Effector CD8-positive, alpha-beta T cell (primary cell): ENCODE measurements around the gene PGAM5.
"Not testable (repeated sequence)": the region's sequence is repeated elsewhere in the genome, so short reads cannot be mapped to it uniquely, and the experiment has no call there.

ENCODE experiments used
- DNase-seq: peaks from one replicate; lab custom pipeline; 2025; lab: John Stamatoyannopoulos, UW

PGAM5 gene

DNA sequence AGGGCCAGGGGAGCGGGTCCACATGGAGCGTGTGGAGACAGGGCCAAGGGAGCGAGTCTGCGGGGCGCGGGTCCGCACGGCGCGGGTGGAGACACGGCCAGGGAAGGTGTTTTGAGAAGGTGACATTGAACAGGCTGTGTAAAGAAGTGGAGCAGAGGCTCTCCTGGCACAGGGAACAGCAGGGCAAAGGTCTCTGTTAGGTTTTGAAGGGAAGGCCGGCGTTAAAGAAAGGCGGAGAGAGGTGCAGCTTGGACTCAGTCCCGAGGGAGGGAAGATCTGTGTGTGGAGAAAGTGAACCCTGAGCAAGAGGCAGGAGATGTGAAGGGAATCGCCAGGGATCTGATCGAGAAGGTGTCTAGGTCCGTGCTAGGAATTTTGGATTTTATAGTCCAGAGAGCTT is 21.4 kb upstream of the PGAM5 start:
- DNase-seq, result no peak

DNA sequence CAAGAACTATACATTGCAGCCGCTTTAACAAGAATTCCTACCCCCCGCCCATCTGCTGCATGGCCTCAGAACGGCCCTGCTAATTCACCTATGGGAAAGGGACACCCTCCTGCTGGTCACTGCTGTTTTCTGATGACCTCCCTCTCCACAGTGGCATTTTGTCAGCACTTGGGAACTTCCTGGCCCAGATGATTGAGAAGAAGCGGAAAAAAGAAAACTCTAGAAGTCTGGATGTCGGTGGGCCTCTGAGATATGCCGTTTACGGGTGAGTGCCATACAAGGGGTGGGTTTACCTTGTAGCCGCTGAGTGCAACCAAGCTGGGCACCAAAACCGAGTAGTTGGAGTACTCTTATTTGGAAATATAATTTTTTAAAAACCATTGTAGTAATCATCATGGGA is 20.5 kb upstream of the PGAM5 start:
- no peak for DNase-seq

DNA sequence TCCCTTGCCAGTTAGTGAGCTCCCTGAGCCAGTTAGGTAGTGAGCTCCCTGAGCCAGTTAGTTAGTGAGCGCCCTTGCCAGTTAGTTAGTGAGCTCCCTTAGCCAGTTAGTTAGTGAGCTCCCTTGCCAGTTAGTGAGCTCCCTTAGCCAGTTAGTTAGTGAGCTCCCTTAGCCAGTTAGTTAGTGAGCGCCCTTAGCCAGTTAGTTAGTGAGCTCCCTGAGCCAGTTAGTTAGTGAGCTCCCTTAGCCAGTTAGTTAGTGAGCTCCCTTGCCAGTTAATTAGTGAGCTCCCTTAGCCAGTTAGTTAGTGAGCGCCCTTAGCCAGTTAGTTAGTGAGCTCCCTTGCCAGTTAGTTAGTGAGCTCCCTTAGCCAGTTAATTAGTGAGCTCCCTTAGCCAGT is 18.6 kb upstream of the PGAM5 start:
- not testable (repeated sequence) for DNase-seq

DNA sequence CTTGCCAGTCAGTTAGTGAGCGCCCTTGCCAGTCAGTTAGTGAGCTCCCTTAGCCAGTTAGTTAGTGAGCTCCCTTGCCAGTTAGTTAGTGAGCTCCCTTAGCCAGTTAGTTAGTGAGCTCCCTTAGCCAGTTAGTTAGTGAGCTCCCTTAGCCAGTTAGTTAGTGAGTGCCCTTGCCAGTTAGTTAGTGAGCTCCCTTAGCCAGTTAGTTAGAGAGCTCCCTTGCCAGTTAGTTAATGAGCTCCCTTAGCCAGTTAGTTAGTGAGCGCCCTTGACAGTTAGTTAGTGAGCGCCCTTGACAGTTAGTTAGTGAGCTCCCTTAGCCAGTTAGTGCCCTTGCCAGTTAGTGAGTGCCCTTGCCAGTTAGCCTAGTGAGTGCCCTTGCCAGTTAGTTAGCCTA is 15.8 kb upstream of the PGAM5 start:
- DNase-seq, result not testable (repeated sequence)

DNA sequence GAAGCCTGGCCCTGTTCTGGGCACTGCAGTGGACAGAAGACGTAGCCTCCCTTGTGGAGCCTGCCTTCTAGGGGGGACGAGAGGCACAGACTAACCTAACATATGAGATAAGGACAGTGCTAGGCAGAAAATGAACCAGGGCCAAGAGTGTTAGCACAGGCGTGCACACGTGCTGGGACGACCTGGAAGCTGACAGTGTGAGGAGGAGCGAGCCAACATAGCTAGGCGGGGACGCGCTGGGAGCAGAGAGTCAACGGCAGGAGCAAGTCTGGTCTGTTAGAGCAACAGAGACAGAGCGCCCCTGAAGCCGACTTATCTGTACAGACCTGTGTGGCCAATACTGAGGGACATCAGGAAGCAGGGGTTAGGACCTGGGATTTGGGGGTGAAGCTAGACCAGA is 15.2 kb upstream of the PGAM5 start:
- no peak for DNase-seq

DNA sequence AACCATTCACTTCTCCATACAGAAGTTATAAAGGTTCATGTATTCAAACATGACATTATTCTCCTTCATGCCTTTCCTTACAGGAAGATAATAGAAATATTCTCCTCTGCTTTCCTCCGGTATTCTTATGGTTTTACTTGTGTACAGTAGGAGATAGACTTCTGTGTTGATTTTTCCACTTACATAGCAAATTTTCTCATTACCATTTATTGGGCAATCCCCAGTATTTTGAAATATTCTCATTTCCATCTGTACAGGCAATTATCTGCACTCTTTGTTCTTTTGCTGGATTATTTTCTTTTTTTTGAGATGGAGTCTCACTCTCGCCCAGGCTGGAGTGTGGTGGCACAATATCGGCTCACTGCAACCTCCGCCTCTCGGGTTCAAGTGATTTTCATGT is 12.3 kb upstream of the PGAM5 start:
- no peak for DNase-seq

DNA sequence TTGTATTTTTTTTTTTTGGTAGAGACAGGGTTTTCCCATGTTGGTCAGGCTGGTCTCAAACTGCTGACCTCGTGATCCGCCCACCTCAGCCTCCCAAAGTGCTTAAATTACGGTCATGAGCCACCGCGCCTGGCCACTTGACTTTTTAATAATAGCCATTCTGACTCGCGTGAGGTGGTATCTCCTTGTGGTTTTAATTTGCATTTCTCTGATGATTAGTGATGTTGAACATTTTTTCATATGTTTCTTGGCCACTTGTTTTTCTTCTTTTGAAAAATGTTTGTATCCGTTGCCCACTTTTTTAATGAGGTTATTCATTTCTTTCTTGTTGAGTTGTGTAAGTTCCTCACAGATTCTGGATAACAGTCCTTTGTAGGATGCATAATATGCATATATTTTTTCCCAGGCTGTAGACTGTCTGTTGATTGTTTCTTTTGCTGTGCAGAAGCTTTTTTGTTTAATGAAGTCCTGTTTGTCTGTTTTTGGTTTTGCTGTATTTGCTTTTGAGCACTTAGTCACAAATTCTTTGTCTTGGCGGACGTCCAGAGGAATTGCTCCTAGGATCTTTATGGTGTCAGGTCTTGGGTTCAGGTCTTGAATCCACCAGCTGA is 10.3 kb upstream of the PGAM5 start:
- no peak for DNase-seq

DNA sequence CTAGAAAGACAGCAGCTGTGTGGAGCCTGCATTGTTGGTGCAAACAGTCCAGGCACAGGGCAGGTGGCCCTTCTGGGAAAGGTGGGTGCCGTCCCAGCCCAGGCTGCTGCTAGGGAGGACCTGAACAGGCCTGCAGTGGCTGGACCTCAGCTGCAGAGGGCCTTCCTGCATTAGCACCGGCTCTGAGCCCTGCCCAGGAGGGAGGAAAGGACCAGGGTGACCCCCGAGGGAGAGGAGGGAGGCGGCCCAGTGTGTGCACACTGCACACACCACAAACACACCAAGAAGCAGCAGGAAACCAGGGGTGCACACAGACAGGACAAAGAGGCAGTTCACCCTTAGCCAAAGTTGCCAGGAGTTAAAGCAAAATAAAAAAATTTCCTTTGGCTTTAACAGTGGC is 8.0 kb upstream of the PGAM5 start:
- no peak for DNase-seq

DNA sequence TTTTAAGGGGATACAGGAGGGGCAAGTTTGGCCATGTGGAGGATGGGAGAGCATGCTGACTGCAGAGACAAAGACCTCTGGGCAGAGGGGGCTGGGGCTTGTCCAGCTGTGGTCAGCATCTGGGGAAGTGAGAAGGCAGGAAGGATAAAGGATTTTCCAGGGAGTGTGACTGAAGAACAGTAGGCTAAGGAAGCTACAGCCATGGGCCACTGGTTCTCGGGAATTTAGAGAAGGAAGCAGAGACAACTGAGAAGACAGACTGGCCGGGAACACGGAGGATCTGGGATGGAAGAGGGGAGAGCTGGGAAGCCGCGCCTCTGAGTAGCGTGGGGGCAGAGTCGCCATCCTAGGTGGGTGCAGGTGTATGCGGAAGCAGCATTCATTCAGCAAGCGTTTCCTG is 7.0 kb upstream of the PGAM5 start:
- no peak for DNase-seq

DNA sequence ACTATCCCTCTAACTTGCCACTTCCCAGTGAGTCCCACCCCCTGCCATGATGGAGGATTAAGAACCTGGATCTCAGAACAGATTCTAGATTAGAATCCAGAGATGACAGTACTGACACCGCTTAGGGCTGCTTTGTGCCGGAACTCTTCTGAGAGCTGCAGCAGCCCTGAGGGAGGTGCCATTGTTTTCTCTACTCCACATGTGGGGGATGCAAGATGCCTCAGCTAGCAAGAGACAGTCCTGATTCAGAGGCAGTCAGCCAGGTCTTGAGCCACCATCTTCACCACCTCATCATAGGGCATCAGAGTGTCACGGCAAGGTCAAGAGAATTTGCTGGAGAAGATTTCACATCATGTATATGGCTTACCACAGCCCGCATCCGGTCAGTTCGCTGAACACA is 3.4 kb upstream of the PGAM5 start:
- DNase-seq, result no peak

DNA sequence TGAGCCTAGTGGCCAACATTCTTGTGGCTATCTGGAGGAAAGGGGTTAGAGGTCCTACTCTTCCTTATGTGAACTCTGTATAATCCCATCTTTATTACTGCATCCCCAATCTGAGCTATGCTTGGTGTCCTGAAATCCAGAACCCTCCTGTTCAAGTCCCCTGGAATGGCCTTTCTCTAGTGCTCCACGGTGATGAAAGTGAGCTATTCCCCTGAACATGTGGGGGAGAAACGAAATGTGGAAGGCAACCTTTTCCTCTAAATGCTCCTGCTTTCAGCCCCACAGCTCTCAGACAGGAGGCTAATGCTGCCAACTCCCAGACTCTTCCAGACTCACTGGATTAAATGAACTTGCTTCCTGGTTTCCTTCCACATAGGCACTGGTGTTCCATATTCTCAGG is 2.5 kb upstream of the PGAM5 start:
- DNase-seq, result no peak

DNA sequence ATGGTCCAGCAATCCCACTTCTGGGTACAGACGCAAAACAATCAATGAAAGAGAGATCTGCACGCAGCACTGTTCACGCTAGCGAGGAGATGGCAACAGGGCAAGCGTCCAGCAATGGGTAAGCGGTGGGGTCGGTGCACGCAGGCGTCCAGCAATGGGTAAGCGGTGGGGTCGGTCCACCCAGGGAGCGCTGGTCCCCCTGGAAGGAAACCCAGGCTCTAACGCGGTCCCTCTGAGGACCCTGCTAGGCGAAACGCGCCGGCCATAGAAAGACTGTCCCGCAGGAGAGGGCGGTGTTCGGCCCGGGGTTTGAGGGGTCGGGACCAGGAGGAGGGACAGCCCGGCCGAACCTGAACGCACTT is 618 bp upstream of the PGAM5 start:
- DNase-seq, result no peak

DNA sequence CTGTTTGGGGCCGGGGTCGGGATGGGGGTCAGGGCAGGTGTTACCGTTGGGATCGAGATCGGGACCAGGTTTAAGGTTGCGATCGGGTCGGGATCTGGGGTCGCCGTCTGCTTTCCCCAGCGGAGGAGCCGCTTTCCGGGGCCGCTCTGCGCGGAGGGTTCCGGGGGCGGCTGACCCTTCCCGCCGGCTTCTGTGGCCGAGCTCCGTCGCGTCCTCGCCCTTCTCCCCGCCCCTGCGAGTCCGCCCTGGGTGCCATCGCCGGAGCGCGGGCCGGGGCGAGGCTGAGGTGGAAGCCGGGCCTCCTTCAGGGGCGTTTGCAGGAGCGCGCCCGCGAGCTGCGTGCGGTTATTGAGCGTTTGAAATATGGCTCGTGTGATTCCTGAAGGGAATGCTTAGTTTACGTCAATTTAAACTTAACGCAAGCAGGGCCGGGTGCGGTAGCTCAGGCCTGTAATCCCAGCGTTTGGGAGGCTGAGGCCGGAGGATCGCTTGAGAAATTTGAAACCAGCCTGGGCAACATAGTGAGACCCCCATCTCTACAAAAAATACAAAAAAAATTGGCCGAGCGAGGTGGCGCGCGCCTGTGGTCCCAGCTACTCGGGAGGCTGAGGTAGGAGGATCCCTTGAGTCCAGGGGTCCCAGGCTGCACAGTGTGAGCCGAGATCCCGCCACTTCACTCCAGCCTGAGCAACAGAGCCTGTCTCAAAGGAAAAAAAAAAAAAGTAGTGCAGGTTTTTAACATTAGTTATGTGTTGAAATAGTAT is 620 bp downstream of the PGAM5 start:
- DNase-seq, result no peak

DNA sequence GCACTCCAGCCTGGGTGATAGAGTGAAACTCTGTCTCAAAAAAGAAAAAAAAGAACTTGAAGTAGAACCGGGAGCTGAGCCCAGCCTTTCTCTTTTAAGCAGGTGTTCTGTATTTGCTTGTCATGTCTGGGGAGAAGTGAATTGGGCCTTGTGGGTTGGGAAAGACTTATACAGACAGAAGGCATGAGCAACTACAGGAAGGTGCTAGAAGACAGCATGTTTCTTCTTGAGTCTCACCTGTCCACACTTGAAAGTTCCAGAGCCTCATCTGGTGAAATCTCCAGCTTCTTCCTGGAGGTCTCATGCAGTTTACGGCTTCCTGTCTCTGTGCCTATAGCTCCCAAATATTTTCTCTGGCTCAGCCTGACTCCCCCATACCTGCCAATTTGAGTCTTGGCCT is 2.5 kb downstream of the PGAM5 start:
- DNase-seq, result no peak

DNA sequence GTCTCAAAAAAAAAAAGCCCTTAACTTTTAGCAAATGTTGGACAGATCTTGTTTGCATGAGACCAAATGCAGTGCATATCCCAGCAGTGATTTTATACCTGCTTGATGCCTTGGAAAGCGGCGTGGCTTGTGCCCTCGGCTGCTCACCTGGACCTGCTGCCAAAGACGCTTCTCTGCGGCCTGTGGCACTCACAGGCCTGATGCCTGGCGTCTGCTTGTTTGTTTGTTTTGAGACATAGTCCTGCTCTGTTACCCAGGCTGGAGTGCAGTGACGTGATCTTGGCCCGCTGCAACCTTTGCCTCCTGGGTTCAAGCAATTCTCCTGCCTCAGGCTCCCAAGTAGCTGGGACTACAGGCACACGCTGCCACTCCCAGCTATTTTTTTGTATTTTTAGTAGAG is 5.2 kb downstream of the PGAM5 start:
- no peak for DNase-seq

DNA sequence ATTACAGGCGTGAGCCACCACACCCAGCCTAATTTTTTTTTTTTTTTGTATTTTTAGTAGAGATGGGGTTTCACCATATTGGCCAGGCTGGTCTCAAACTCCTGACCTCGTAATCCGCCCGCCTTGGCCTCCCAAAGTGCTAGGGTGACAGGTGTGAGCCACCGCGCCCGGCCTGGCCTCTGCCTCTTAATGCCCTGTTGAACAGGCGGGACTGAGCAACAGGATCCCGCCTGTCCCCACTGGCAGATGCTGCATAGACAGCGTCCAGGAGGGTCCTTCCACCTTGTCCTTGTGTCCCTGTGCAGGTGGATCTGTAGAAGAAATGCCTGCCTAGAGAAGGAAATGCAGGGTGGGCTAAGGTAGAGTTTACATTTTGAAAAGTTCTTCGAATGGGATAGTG is 5.7 kb downstream of the PGAM5 start:
- no peak for DNase-seq

DNA sequence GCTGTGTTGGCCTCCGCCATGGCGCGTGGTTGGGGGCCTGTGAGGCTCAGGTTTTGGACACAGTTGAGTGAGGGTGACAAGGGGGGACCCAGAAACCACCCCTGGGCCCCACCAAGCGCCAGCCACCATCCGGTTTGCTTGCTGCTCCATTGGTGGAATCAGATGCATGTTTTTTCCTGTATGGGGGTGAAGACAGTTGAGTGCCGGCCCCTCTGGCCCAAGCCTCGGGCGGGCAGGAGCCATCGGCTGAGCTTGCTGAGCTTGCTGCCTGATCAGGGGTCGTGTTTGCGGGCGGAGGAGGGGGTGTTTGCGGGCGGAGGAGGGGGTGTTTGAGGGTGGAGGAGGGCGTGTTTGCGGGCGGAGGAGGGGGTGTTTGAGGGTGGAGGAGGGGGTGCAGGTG is 6.4 kb downstream of the PGAM5 start:
- DNase-seq, result no peak

DNA sequence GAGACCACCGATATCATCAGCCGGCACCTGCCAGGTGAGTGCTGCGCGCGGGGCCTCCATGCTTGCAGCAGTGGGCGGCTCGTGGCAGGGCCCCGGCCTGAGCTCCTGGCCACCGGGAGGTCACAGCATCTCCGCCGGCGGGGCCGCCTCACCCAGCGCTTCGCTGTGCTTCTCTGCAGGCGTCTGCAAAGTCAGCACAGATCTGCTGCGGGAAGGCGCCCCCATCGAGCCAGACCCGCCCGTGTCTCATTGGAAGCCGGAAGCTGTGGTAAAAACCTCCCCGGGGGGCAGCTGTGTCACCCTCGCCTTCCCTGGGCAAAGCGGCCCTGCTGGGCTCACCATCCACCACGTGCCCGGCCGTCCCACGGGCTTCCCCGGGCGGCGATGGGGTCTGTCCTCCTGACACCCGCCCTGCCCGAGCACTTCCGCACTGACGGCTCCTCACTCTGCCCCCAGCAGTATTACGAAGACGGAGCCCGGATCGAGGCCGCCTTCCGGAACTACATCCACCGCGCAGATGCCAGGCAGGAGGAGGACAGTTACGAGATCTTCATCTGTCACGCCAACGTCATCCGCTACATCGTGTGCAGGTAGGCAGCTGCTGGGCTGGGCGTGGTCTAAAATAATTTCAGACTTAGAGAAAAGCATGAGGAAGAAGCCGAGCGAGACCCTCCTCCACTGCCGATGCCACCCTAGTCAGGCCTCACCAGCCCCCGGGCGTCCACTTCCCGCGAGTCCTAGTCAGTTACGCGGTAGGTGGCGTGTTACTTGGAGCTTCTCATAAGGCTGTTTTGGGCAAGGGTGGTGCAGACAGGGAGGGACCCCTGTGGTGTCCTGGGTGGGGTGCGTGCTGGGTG is 7.1 kb downstream of the PGAM5 start:
- no peak for DNase-seq

DNA sequence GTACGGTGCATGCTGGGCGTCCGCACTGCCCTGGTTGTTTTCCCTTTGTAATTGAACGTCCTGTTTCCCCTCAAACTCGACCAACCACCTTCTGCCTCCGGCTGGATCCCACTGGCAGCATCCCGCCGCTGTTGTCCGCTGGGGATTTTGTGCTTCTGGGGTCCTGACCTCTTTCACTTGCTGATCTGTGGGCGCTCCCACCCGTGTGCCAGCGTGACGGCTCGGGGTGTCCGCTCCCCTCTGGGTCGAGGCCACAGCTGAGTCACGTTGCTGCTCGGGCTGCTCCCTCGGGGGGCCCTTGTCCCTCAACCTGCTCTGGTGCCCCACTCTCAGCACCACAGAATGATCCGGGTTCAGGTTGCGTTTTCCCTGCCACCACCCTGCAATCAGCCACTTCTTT is 8.0 kb downstream of the PGAM5 start:
- DNase-seq, result no peak

DNA sequence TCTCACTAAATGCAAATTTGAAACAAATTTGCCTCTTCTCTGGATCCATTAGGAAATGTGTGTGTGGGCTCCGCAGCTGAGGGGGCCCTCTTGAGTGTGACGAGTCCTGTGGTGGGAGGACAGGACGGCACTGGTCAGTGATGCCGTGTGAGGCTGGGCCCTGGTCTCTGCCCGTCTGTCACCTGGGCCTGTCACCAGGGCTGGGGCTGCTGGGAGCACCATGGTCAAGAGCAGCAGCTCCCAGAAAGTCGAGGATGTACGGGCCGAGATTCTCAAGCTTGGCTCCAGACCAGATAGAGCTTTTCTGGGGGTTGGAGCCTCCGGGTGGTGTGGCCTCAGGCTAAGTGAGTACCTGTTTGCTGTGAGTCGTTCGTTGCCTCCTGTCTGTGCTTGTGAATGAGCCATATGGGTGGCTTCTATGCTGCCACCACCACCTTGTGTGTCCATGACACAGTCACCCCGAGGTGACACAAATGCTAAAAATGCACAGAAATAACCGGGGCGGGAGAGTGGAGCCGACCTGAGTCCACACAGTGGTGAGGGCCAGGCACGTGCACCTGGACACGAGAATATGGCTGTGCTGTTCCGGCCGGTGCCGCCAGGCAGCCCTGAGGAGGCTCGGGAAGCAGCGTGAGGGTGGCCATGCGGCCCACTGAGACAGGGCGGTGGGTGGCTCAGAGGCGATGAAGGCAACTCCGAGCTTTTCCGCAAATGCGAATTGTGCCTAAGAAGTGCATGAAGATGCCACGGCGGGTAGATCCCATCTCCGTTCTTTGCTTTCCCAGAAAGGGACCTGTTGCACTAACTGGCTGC is 8.7 kb downstream of the PGAM5 start:
- DNase-seq, result no peak

DNA sequence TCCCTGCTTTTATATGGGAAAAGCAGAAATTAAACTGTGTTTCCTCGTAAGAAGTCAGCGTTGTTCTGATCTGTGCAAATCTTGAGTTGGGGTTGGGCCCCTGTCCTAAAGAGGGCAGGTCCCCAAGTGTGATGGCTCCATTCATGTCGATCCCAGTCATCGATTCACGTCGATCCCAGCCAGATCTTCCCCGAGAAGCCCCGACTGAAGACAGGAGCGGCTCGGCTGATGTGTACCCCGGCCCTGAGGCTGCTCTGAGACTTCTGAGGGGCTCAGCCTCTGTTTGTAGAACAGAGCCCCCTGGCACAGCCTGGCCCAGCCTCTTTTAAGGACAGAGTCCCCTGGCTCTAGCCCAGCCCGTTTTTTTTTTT is 9.3 kb downstream of the PGAM5 start:
- DNase-seq, result no peak

DNA sequence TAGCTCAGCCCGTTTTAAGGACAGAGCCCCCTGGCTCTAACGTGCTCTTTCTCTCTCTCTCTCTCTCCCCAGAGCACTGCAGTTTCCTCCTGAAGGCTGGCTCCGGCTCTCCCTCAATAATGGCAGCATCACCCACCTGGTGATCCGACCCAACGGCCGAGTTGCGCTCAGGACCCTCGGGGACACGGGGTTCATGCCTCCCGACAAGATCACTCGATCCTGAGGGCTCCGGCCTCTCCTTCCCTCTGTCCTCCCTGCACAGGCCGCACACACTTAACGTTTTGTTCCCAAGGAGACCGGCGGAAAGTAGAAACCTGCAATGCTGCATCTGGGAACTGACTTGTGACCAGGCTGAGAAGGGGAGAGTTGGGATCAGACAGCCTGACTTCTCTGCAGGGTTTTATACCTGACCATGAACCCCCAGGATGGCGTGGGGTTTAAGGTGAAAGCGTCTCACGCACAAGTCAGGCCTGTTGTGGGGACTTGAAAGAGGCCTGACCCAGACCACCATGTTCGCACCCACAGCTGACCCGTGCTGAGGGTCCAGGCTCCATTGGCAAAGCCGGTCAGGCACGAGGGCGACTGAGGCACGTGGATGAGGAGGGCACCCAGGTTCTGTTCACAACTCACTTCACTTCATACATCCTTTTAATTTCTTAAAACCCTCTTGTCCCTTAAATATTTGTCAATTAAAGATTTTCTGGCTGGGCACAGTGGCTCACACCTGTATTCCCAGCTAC is 10.1 kb downstream of the PGAM5 start:
- DNase-seq, result no peak
